Measurements from ENCODE around the gene RRAS2. TPM values are rescaled to one million over a fixed set of nuclear protein-coding genes. Genes with fewer than 3 reads are reported as not detected.

The RRAS2 gene
- total RNA-seq, 2 experiments from 2014 or later, result 87.9 to 92.0 TPM

DNA sequence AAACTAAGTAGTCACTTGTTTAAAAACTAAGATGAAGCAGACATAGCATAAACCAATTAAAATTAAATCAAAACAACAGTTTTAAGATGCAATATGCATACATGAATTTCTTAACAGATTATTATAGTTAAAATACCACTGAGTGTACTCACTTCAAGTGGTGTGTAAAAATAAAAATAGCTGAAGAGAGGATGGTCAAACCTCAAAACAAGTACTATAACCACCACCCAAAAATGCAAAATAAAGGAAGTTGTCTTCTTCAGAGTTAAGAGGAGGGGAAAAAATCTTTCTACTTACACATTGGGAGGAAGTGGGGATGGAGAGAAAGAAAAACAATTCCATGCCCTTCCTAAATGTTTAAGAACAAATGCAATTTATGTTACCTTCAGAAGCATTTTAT, 31.9 kb downstream of the RRAS2 start:
- no peak overlapping the region for H3K4me3 Mint-ChIP-seq
- peaks cover 45% of the 10 kb centered on the region for H3K4me1 Mint-ChIP-seq (ENCODE audit: low read depth)
- no peaks in the 10 kb centered on the region for H3K27me3 Mint-ChIP-seq
- POLR2A ChIA-PET, result no interaction called here
- no peak for DNase-seq
- ATAC-seq, result no peak
- H3K27ac Mint-ChIP-seq, result peak overlapping the region; percentile 1
- CTCF ChIA-PET, result no interaction called here
- TF ChIP-seq, protein P1, sequence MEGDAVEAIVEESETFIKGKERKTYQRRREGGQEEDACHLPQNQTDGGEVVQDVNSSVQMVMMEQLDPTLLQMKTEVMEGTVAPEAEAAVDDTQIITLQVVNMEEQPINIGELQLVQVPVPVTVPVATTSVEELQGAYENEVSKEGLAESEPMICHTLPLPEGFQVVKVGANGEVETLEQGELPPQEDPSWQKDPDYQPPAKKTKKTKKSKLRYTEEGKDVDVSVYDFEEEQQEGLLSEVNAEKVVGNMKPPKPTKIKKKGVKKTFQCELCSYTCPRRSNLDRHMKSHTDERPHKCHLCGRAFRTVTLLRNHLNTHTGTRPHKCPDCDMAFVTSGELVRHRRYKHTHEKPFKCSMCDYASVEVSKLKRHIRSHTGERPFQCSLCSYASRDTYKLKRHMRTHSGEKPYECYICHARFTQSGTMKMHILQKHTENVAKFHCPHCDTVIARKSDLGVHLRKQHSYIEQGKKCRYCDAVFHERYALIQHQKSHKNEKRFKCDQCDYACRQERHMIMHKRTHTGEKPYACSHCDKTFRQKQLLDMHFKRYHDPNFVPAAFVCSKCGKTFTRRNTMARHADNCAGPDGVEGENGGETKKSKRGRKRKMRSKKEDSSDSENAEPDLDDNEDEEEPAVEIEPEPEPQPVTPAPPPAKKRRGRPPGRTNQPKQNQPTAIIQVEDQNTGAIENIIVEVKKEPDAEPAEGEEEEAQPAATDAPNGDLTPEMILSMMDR (IDR thresholded peaks at IDR 0.05), result no peak
- peaks cover 12% of the 10 kb centered on the region for H3K36me3 Mint-ChIP-seq (ENCODE audit: low read depth)
- peaks cover 2% of the 10 kb centered on the region for H3K9me3 Mint-ChIP-seq
- intact Hi-C loops (cut with micrococcal nuclease), result no loop called here

DNA sequence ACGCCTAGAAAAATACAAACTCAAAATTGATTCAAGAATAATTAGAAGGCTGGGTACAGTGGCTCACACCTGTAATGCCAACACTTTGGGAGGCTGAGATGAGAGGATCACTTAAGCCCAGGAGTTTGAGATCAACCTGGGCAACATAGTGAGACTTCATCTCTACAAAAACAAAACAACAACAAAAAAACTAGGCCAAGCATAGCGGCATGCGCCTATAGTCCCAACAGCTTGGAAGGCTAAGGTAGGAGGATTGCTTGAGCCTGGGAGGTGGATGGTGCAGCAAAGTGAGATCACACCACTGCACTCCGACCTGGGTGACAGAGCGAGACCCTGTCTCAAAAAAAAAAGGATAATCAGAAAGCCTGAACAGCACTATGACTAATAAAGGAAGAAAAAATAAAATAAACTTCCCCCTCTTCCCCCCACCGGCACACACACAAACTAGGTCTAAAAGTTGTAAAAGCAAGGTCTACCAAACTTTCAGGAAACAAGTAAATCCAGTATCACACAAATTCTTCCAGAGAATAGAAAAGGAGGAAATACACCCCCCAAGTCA, 35.8 kb downstream of the RRAS2 start:
- peaks cover 7% of the 10 kb centered on the region for H3K36me3 Mint-ChIP-seq (ENCODE audit: low read depth)
- no peak for DNase-seq
- intact Hi-C loops (cut with micrococcal nuclease), result no loop called here
- H3K27me3 Mint-ChIP-seq, result no peaks in the 10 kb centered on the region
- ChIA-PET POLR2A (no interaction called here), CTCF (no interaction called here)
- ATAC-seq, result no peak
- TF ChIP-seq, protein P1 (IDR thresholded peaks at IDR 0.05), result no peak
- H3K9me3 Mint-ChIP-seq, result peaks cover 2% of the 10 kb centered on the region
- peak overlapping the region; percentile 43 for H3K27ac Mint-ChIP-seq
- peaks cover 57% of the 10 kb centered on the region for H3K4me1 Mint-ChIP-seq (ENCODE audit: low read depth)
- no peak overlapping the region for H3K4me3 Mint-ChIP-seq

DNA sequence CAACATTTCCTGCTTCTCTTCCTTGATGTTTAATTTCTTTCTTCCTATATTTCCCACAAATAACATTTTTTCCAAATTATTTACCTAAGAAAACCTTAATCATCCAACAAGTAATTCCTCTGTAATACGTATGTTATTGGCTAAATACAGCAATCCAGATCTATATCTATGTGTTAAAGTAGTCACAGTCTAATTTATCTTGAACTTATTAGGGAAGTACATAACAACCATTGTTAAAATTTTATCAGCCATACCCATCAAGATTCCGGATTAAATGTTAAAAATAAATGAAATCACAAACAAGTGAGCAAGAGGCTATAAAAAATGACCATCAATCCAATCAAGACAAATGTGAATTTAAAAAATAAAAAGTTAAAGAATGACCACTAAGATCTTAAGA, 36.5 kb downstream of the RRAS2 start:
- CTCF ChIA-PET, result interaction anchor here (1.2 to 1.5 kb wide), 2 partner anchors 13 to 134 kb away, joined by 3 to 5 read pairs; no protein-coding TSS in a partner anchor
- H3K36me3 Mint-ChIP-seq (ENCODE audit: low read depth), result peaks cover 10% of the 10 kb centered on the region
- DNase-seq, result no peak
- TF ChIP-seq, protein P1 (IDR thresholded peaks at IDR 0.05), result no peak
- no peak overlapping the region for H3K27ac Mint-ChIP-seq
- intact Hi-C loops (cut with micrococcal nuclease), result no loop called here
- H3K4me1 Mint-ChIP-seq (ENCODE audit: low read depth), result peaks cover 55% of the 10 kb centered on the region
- H3K4me3 Mint-ChIP-seq, result no peak overlapping the region
- no peaks in the 10 kb centered on the region for H3K27me3 Mint-ChIP-seq
- H3K9me3 Mint-ChIP-seq, result peaks cover 2% of the 10 kb centered on the region
- no peak for ATAC-seq
- POLR2A ChIA-PET, result no interaction called here

DNA sequence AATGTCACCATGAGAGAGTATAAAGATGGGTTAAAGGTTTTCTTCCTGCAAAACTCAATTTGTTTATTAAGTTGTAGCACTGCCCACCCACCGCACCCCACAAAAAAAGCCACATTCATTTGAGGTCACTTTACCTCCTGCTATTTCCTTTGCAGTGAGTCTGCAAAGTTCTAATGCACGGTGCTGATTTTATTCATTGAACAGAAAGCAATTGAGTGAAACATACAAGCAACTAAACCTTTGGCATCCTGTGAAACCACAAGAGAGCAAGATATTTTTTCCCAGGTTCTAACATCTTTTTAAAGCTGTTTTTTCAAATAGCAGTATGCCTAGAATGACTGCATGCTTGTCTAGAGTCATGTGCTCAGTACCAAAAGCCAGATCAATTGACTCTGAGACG, 39.0 kb downstream of the RRAS2 start:
- Mint-ChIP-seq H3K27me3 (no peaks in the 10 kb centered on the region), H3K9me3 (peaks cover 2% of the 10 kb centered on the region), H3K36me3 (ENCODE audit: low read depth) (peaks cover 13% of the 10 kb centered on the region), H3K27ac (peak overlapping the region; percentile 65), H3K4me1 (ENCODE audit: low read depth) (peaks cover 60% of the 10 kb centered on the region), H3K4me3 (peak overlapping the region; percentile 26)
- ChIA-PET CTCF (interaction anchor here (0.8 to 3.3 kb wide), 10 partner anchors 9 to 137 kb away, joined by 3 to 14 read pairs (median 4); no protein-coding TSS in a partner anchor), POLR2A (interaction anchor here (0.9 kb wide), 1 partner anchor 16 kb away, joined by 4 read pairs; no protein-coding TSS in a partner anchor)
- intact Hi-C loops (cut with micrococcal nuclease), result no loop called here
- DNase-seq (peak; percentile 82), ATAC-seq (peak; percentile 76)
- TF ChIP-seq, protein P1 (IDR thresholded peaks at IDR 0.05), result no peak

DNA sequence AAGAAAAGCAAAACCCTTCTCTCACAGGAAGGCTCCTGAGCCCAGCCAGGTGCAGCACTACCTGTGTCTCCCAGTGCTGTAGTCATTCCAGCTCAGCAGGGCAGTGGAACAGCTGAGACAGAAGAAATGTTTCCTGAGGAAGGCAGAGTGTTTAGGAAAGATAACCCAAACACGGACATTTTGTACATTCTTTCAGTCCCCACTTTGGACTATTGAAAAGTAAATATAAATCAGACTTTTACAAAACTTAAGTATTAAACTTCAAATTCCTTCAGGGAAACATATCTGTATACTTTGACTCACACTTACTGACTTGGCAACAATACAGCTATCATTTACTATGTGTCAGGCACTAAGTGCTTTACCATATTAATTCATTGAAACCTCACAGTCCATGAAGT, 40.4 kb downstream of the RRAS2 start:
- peaks cover 2% of the 10 kb centered on the region for H3K9me3 Mint-ChIP-seq
- TF ChIP-seq, protein P1 (IDR thresholded peaks at IDR 0.05), result no peak
- ChIA-PET POLR2A (interaction anchor here (0.9 to 1.3 kb wide), 3 partner anchors 10 to 39 kb away, joined by 3 to 4 read pairs (median 3); no protein-coding TSS in a partner anchor), CTCF (interaction anchor here (1.9 to 3.3 kb wide), 4 partner anchors 10 to 136 kb away, joined by 5 to 14 read pairs (median 8); no protein-coding TSS in a partner anchor)
- DNase-seq, result no peak
- H3K36me3 Mint-ChIP-seq (ENCODE audit: low read depth), result peaks cover 14% of the 10 kb centered on the region
- peak overlapping the region; percentile 9 for H3K27ac Mint-ChIP-seq
- peaks cover 68% of the 10 kb centered on the region for H3K4me1 Mint-ChIP-seq (ENCODE audit: low read depth)
- H3K27me3 Mint-ChIP-seq, result no peaks in the 10 kb centered on the region
- ATAC-seq, result no peak
- intact Hi-C loops (cut with micrococcal nuclease), result no loop called here
- no peak overlapping the region for H3K4me3 Mint-ChIP-seq
